Measurements from ENCODE around the gene AXIN1. TPM values are rescaled to one million over a fixed set of nuclear protein-coding genes. Genes with fewer than 3 reads are reported as not detected.

AXIN1 gene
- total and polyA plus RNA-seq, 2 donors (not counting 3 experiments of a cell fraction or from before 2014, with no cell fraction given): 8.3 to 21.9 TPM

DNA sequence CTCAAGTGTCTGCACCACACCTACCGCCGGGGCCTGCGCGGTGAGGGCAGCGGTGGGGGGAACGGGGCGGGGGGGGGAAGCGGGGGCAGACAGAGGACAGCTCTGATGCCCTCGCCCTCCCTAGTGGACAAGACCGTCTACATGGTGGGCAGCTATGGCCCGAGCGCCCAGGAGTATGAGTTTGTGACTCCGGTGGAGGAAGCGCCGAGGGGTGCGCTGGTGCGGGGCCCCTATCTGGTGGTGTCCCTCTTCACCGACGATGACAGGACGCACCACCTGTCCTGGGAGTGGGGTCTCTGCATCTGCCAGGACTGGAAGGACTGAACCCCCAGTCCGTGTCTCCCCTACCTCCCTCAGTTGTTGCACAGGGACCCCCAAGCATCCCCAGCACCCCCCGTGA, 70.0 kb downstream of the AXIN1 start:
- H2AFZ ChIP-seq (ENCODE audit: low read depth, low read length): no peak overlapping the region
- ChIA-PET CTCF (no interaction called here), POLR2A (no interaction called here)
- H3K27ac ChIP-seq (ENCODE audit: insufficient read depth, low read depth, low read length): no peak overlapping the region
- no peak overlapping the region for H3K4me3 ChIP-seq (replicated peaks in 1 of 3; ENCODE audit: insufficient read depth in 1 of 3, low read depth in 1 of 3, low read length in 3 of 3)
- DNase-seq (ENCODE audit: low read depth, low spot score): no peak
- H3K27me3 ChIP-seq (ENCODE audit: control insufficient read depth in 2 of 2, insufficient read depth in 2 of 2, low read length in 2 of 2): peaks cover 4% of the 10 kb centered on the region in 2 experiments
- FAIRE-seq: no peak
- H3K79me2 ChIP-seq (ENCODE audit: control insufficient read depth, insufficient read depth, low read length): no peaks in the 10 kb centered on the region
- H3K9me3 ChIP-seq (replicated peaks; ENCODE audit: control insufficient read depth, insufficient read depth, low read length): no peaks in the 10 kb centered on the region
- H3K9ac ChIP-seq (replicated peaks; ENCODE audit: extremely low read depth, insufficient read depth, low read length): no peak overlapping the region
- H3K9me1 ChIP-seq (replicated peaks; ENCODE audit: control insufficient read depth, extremely low read depth, insufficient read depth, low read length): no peaks in the 10 kb centered on the region
- intact Hi-C loops (cut with micrococcal nuclease) (no loop called here), dilution Hi-C loops (cut with MboI; ENCODE audit: extremely low pct_ligation_motif_present, low sequenced_read_pairs) (no loop called here)
- no peak for TF ChIP-seq EZH2 (IDR thresholded peaks at IDR 0.05; ENCODE audit: borderline replicate concordance, low read depth, low read length, severe bottlenecking)
- TF ChIP-seq, protein P1, sequence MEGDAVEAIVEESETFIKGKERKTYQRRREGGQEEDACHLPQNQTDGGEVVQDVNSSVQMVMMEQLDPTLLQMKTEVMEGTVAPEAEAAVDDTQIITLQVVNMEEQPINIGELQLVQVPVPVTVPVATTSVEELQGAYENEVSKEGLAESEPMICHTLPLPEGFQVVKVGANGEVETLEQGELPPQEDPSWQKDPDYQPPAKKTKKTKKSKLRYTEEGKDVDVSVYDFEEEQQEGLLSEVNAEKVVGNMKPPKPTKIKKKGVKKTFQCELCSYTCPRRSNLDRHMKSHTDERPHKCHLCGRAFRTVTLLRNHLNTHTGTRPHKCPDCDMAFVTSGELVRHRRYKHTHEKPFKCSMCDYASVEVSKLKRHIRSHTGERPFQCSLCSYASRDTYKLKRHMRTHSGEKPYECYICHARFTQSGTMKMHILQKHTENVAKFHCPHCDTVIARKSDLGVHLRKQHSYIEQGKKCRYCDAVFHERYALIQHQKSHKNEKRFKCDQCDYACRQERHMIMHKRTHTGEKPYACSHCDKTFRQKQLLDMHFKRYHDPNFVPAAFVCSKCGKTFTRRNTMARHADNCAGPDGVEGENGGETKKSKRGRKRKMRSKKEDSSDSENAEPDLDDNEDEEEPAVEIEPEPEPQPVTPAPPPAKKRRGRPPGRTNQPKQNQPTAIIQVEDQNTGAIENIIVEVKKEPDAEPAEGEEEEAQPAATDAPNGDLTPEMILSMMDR (IDR thresholded peaks at IDR 0.05; ENCODE audit: extremely low read depth in 1 of 2, insufficient read depth in 1 of 2, low read depth in 1 of 2, low read length in 2 of 2): no peak
- no peak for TF ChIP-seq MYC (IDR thresholded peaks at IDR 0.05; ENCODE audit: low read depth, low read length)
- TF ChIP-seq, protein P2, sequence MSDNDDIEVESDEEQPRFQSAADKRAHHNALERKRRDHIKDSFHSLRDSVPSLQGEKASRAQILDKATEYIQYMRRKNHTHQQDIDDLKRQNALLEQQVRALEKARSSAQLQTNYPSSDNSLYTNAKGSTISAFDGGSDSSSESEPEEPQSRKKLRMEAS (IDR thresholded peaks at IDR 0.05; ENCODE audit: insufficient read depth, insufficient read length): no peak
- TF ChIP-seq GATA2 (IDR thresholded peaks at IDR 0.05; ENCODE audit: insufficient read depth, insufficient read length, low read depth, low read length): no peak
- no peak for TF ChIP-seq JUN (IDR thresholded peaks at IDR 0.05; ENCODE audit: borderline replicate concordance, insufficient read depth, insufficient read length, low read depth)
- TF ChIP-seq POLR2A (IDR thresholded peaks at IDR 0.05; ENCODE audit: low read depth, low read length): no peak
- no peak for TF ChIP-seq POLR2AphosphoS5 (IDR thresholded peaks at IDR 0.05; ENCODE audit: insufficient read depth, low read depth, low read length)
- TF ChIP-seq FOS (IDR thresholded peaks at IDR 0.05; ENCODE audit: borderline replicate concordance, insufficient read depth, low read length): no peak
- no peaks in the 10 kb centered on the region for H3K4me1 ChIP-seq (ENCODE audit: control insufficient read depth, extremely low read depth, insufficient read depth, low read length)
- peaks cover 0 to 3% of the 10 kb centered on the region in 2 experiments for H3K36me3 ChIP-seq (ENCODE audit: control insufficient read depth in 2 of 2, extremely low read depth in 1 of 2, insufficient read depth in 2 of 2, low read length in 2 of 2)
- no peaks in the 10 kb centered on the region for H4K20me1 ChIP-seq (replicated peaks; ENCODE audit: control insufficient read depth, extremely low read depth, insufficient read depth, low read length)
- no peak overlapping the region for H3K4me2 ChIP-seq (ENCODE audit: insufficient read depth, low read length)
- BruUV-seq (replicated peaks): no TSS peak

All from endothelial cell of umbilical vein (primary cell).